OCI-LY1 (cell line): ENCODE results near the gene TBX4.

Experiments
- CTCF ChIP-seq: fragments of 200-600 bp; sonication (generic), shearing (Covaris generic); IDR thresholded peaks from 2 replicates; pipeline ENCODE4 v1.5.1; 2017; ENCODE audit warnings: mild to moderate bottlenecking, antibody characterized with exemption, low read length, moderate library complexity, mixed read lengths
- EZH2 ChIP-seq: fragments of 200-600 bp; sonication (generic), shearing (Covaris generic); IDR thresholded peaks from 2 replicates; pipeline ENCODE4 v1.8.0; 2017; ENCODE audit warnings: borderline replicate concordance, mixed run types, mild to moderate bottlenecking, antibody characterized with exemption, low read length, moderate library complexity, mixed read lengths

- no peak for TF ChIP-seq CTCF
- TF ChIP-seq EZH2: no peak
Observed at GRCh38 chr17:61464843-61465180, 12.6 kb downstream of the TBX4 start.
